GM19023 (cell line): Measurements from ENCODE around the gene ZSWIM3.

ENCODE experiments used
- ATAC-seq: cut with Tn5 transposase; IDR thresholded peaks from one replicate; pipeline ENCODE4 v1.9.1; 2021; ENCODE audit warnings: mild to moderate bottlenecking, moderate library complexity; ENCODE audit not compliant: unreplicated experiment

ZSWIM3 gene

DNA sequence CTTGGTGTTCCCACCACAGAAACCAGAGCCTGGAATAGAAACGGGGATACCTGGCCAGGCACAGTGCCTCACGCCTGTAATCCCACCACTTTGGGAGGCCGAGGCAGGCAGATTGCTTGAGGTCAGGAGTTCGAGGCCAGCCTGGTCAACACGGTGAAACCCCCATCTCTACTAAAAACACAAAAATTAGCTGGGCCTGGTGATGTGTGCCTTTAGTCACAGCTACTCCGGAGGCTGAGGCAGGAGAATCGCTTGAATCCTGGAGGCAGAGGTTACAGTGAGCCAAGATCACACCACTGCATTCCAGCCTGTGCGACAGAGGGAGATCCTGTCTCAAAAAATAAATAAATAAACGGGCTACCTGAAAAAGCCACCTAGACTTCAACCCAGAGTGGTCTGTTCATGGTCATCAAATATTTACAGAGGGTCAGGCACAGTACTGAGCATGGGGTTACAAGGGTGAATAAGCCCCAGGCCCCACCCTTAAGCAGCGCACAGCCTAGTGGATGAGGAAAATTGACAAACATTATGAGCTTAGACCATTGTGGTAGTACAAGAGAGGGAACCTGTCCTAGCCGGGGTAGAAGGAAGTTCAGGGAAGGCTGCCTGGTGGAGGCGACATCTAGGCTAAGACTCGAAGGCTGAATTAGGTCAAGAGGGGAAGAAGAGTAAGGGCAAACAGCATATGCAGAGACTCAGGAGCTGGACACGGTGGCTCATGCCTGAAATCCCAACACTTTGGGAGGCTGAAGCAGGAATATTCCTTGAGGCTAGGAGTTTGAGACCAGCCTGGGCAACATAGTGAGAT is 69.9 kb downstream of the ZSWIM3 start:
- no peak for ATAC-seq
